LNCaP clone FGC (cell line): Measurements from ENCODE around the gene COL24A1.
"Not testable (repeated sequence)": the region's sequence is repeated elsewhere in the genome, so short reads cannot be mapped to it uniquely, and the experiment has no call there.

ENCODE experiments used
- DNase-seq: peaks from one replicate; pipeline ENCODE4 v3.0.0-alpha.2; 2011; ENCODE audit warnings: low read depth
- H3K4me3 ChIP-seq: 2 replicates; pipeline ENCODE4 v1.5.1; 2011; ENCODE audit warnings: mild to moderate bottlenecking, low read depth, low read length, control low read depth
- CTCF ChIP-seq: IDR thresholded peaks from 2 replicates; pipeline ENCODE4 v1.5.1; 2012; ENCODE audit warnings: mild to moderate bottlenecking; ENCODE audit not compliant: control insufficient read depth, insufficient read depth; ENCODE audit errors: extremely low read depth

Gene COL24A1

GRCh38 chr1:85818371-85818770 is 338.2 kb downstream of the COL24A1 start:
- no peak overlapping the region for H3K4me3 ChIP-seq
- DNase-seq = peak; percentile 46
- no peak for TF ChIP-seq CTCF

- TF ChIP-seq CTCF = no peak
- H3K4me3 ChIP-seq = no peak overlapping the region
- DNase-seq = no peak
Observed at GRCh38 chr1:85816606-85817005, 340.0 kb downstream of the COL24A1 start.

- DNase-seq = no peak
- H3K4me3 ChIP-seq = no peak overlapping the region
- no peak for TF ChIP-seq CTCF
Observed at GRCh38 chr1:85815906-85816305, 340.7 kb downstream of the COL24A1 start.

GRCh38 chr1:85806236-85806965 is 350.2 kb downstream of the COL24A1 start:
- no peak overlapping the region for H3K4me3 ChIP-seq
- DNase-seq = no peak
- no peak for TF ChIP-seq CTCF

- no peak for TF ChIP-seq CTCF
- DNase-seq = no peak
- no peak overlapping the region for H3K4me3 ChIP-seq
Observed at GRCh38 chr1:85801520-85801919, 355.1 kb downstream of the COL24A1 start.

GRCh38 chr1:85799737-85800136 is 356.8 kb downstream of the COL24A1 start:
- DNase-seq = no peak
- no peak overlapping the region for H3K4me3 ChIP-seq
- no peak for TF ChIP-seq CTCF

- no peak overlapping the region for H3K4me3 ChIP-seq
- no peak for TF ChIP-seq CTCF
- no peak for DNase-seq
Observed at GRCh38 chr1:85798419-85798818, 358.2 kb downstream of the COL24A1 start.

- not testable (repeated sequence) for DNase-seq, H3K4me3 ChIP-seq
Observed at GRCh38 chr1:85777021-85777420, 379.6 kb downstream of the COL24A1 start.
